Osteoblast (primary cell): ENCODE results near the gene TMEM184A. TPM values are rescaled to one million over a fixed set of nuclear protein-coding genes. Genes with fewer than 3 reads are reported as not detected.

ENCODE experiments used
- DNase-seq: peaks from one replicate; pipeline ENCODE4 v3.0.0; 2011; ENCODE audit warnings: low spot score, mixed read lengths; ENCODE audit not compliant: insufficient read length; ENCODE audit errors: missing footprints
- H2AFZ ChIP-seq: 2 replicates; pipeline ENCODE4 v1.6.0; 2011; ENCODE audit warnings: mild to moderate bottlenecking, low read length
- H3K27ac ChIP-seq: 2 replicates; pipeline ENCODE4 v1.5.1; 2011; ENCODE audit warnings: mild to moderate bottlenecking, low read depth, low read length, moderate library complexity
- H3K27me3 ChIP-seq: 2 replicates; pipeline ENCODE4 v1.6.0; 2012; ENCODE audit warnings: mild to moderate bottlenecking, control low read depth, inconsistent platforms, low read length, moderate library complexity; ENCODE audit not compliant: insufficient read depth
- H3K36me3 ChIP-seq: 2 replicates; pipeline ENCODE4 v1.5.1; 2011; ENCODE audit warnings: mild to moderate bottlenecking, low read length, control low read depth, moderate library complexity; ENCODE audit not compliant: insufficient read depth
- H3K4me1 ChIP-seq: 2 replicates; pipeline ENCODE4 v1.5.1; 2011; ENCODE audit warnings: mild to moderate bottlenecking, low read length, control low read depth, moderate library complexity; ENCODE audit not compliant: insufficient read depth
- H3K4me2 ChIP-seq: 2 replicates; pipeline ENCODE4 v1.6.0; 2011; ENCODE audit warnings: mild to moderate bottlenecking, low read length; ENCODE audit not compliant: insufficient read depth
- H3K4me3 ChIP-seq: fragments of 200-600 bp; sonication (generic); 3 replicates; pipeline ENCODE4 v1.5.1; 2012; ENCODE audit warnings: mild to moderate bottlenecking, low read length, inconsistent platforms; ENCODE audit not compliant: insufficient read depth
- H3K79me2 ChIP-seq: 2 replicates; pipeline ENCODE4 v1.6.0; 2012; ENCODE audit warnings: mild to moderate bottlenecking, low read length, control low read depth, inconsistent platforms; ENCODE audit not compliant: insufficient read depth
- H3K9me3 ChIP-seq: 2 replicates; pipeline ENCODE4 v1.5.1; 2011; ENCODE audit warnings: low read depth, low read length, control low read depth
- H4K20me1 ChIP-seq: 2 replicates; pipeline ENCODE4 v1.6.0; 2012; ENCODE audit warnings: mild to moderate bottlenecking, low read length, control low read depth; ENCODE audit not compliant: insufficient read depth
- CTCF ChIP-seq: IDR thresholded peaks from 2 replicates; pipeline ENCODE4 v1.5.1; 2011; ENCODE audit warnings: mild to moderate bottlenecking, low read depth, low read length, moderate library complexity; ENCODE audit errors: extremely low read depth
- total RNA-seq: library from RNA; depleted of rRNA; stranded (reverse); fragments of >200 nt; gene quantifications from 2 replicates; pipeline ENCODE4 v1.2.3, GENCODE V29; 2012

The TMEM184A gene
- total RNA-seq, 1 donor, result under 0.01 TPM

- TF ChIP-seq CTCF, result no peak
- peak overlapping the region; percentile 97 for H3K4me2 ChIP-seq
- no peaks in the 10 kb centered on the region for H3K9me3 ChIP-seq
- peak overlapping the region; percentile 93 for H3K4me3 ChIP-seq
- peaks cover 29% of the 10 kb centered on the region for H3K36me3 ChIP-seq
- DNase-seq, result no peak
- no peak overlapping the region for H2AFZ ChIP-seq
- H4K20me1 ChIP-seq, result peaks cover 27% of the 10 kb centered on the region
- peaks cover 41% of the 10 kb centered on the region for H3K79me2 ChIP-seq
- no peaks in the 10 kb centered on the region for H3K27me3 ChIP-seq
- H3K27ac ChIP-seq, result no peak overlapping the region
- peaks cover 15% of the 10 kb centered on the region for H3K4me1 ChIP-seq
These were observed 53.2 kb downstream of the TMEM184A start for GRCh38 chr7:1502845-1503244.

GRCh38 chr7:1501487-1502270 is 54.3 kb downstream of the TMEM184A start:
- Histone ChIP-seq H2AFZ (no peak overlapping the region), H3K4me3 (no peak overlapping the region), H3K4me1 (peaks cover 13% of the 10 kb centered on the region), H3K36me3 (peaks cover 35% of the 10 kb centered on the region), H4K20me1 (peaks cover 27% of the 10 kb centered on the region), H3K27me3 (no peaks in the 10 kb centered on the region), H3K4me2 (no peak overlapping the region), H3K79me2 (peaks cover 41% of the 10 kb centered on the region), H3K9me3 (no peaks in the 10 kb centered on the region), H3K27ac (no peak overlapping the region)
- no peak for TF ChIP-seq CTCF
- DNase-seq, result no peak

DNA sequence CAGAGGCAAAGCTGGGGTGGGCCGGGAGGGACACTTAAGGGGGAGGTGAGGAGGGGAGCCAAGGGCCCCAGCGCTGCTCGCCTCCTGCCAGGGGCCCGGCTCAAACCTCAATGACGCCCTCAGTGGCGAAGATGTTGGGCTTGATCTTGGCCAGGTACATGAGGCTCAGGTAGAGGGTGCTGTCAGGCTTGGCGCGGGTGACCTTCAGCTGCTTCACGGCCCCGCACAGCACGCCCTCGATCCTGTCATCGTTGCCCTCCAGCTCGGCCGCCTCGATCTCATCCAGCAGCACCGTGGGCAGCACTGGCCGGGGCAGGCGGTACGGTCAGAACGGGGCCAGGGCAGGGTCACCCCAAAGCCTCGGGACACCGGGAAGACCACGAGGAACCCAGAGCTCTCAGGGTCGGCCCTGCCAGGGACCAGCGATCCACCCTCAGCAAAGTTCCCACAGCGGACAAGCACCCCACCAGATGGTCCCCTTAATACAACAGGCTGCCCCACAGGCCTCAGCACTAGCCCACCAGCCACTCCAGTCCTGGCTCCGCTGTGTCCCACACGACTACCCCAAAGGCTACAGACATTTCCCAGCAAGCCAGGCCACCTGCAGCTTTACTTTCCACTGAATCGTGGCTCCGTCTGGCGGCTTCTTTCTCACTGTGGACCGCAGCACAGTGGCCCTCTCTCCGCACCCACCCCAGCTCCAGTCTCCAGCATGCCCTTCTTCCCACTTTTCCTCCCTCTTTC is 55.8 kb downstream of the TMEM184A start:
- peaks cover 11% of the 10 kb centered on the region for H3K4me1 ChIP-seq
- H4K20me1 ChIP-seq, result peaks cover 27% of the 10 kb centered on the region
- no peak for DNase-seq
- no peaks in the 10 kb centered on the region for H3K9me3 ChIP-seq
- H3K4me3 ChIP-seq, result no peak overlapping the region
- no peak overlapping the region for H3K4me2 ChIP-seq
- H3K79me2 ChIP-seq, result peaks cover 41% of the 10 kb centered on the region
- no peak for TF ChIP-seq CTCF
- H3K36me3 ChIP-seq, result peaks cover 39% of the 10 kb centered on the region
- H3K27ac ChIP-seq, result no peak overlapping the region
- H3K27me3 ChIP-seq, result no peaks in the 10 kb centered on the region
- no peak overlapping the region for H2AFZ ChIP-seq
